ENCODE results near the gene PSMD13.
"Not testable (repeated sequence)": the region's sequence is repeated elsewhere in the genome, so short reads cannot be mapped to it uniquely, and the experiment has no call there.

PSMD13 gene

GRCh38 chr11:236774-237767 lies at the start of gene PSMD13:
PSMD13 (plus strand) TSS chr11:236976; CDS start chr11:237050, 74 bp downstream.
- peak; percentile 90 for DNase-seq (ENCODE audit: extremely low spot score)
- TF ChIP-seq, protein P1, sequence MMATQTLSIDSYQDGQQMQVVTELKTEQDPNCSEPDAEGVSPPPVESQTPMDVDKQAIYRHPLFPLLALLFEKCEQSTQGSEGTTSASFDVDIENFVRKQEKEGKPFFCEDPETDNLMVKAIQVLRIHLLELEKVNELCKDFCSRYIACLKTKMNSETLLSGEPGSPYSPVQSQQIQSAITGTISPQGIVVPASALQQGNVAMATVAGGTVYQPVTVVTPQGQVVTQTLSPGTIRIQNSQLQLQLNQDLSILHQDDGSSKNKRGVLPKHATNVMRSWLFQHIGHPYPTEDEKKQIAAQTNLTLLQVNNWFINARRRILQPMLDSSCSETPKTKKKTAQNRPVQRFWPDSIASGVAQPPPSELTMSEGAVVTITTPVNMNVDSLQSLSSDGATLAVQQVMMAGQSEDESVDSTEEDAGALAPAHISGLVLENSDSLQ (IDR thresholded peaks at IDR 0.05), result 0 out of 2 replicates have a peak, but pooled peaks have one; percentile 10
- TF ChIP-seq BHLHE40 (IDR thresholded peaks at IDR 0.05; ENCODE audit: borderline replicate concordance) (no peak), L3MBTL2 (conservative IDR thresholded peaks at IDR 0.05) (peak; percentile 82), FOXM1 (IDR thresholded peaks at IDR 0.05; ENCODE audit: borderline replicate concordance) (no peak)
- ChIA-PET POLR2A (interaction anchor here (0.6 to 2.8 kb wide), 6 partner anchors 12 to 213 kb away, joined by 3 to 14 read pairs (median 3); partner anchors contain the start of genes BET1L, PTDSS2 and RIC8A), CTCF (interaction anchor here (0.9 kb wide), 1 partner anchor 12 kb away, joined by 3 read pairs; no protein-coding TSS in a partner anchor)

GRCh38 chr11:189200-189783 lies 47.5 kb upstream of the PSMD13 start:
- CTCF ChIA-PET; DNase-seq (ENCODE audit: extremely low spot score); POLR2A ChIA-PET: not testable (repeated sequence)

DNA sequence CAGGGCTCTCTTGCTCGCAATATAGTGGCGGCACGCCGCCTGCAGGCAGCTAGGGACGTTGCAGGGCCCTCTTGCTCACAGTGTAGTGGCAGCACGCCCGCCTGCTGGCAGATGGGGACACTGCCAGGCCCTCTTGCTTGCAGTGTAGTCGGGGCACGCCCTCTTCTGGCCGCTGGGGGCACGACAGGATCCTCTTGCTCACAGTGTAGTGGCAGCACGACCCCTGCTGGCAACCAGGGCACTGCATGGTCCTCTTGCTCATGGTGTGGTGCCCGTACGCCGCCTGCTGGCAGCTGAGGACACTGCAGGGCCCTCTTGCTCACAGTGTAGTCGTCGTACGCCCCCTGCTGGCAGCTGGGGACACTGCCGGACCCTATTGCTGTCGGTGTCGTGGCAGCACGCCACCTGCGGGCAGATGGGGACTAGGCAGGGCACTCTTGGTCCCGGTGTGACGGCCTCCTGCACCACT lies 46.9 kb upstream of the PSMD13 start:
- CTCF ChIA-PET; DNase-seq (ENCODE audit: extremely low spot score); POLR2A ChIA-PET: not testable (repeated sequence)

- DNase-seq (ENCODE audit: extremely low spot score); CTCF ChIA-PET; POLR2A ChIA-PET: not testable (repeated sequence)
These were observed 46.2 kb upstream of the PSMD13 start for GRCh38 chr11:190546-190945.

GRCh38 chr11:191490-192478 lies 45.0 kb upstream of the PSMD13 start:
- CTCF ChIA-PET; DNase-seq (ENCODE audit: extremely low spot score); POLR2A ChIA-PET: not testable (repeated sequence)

DNA sequence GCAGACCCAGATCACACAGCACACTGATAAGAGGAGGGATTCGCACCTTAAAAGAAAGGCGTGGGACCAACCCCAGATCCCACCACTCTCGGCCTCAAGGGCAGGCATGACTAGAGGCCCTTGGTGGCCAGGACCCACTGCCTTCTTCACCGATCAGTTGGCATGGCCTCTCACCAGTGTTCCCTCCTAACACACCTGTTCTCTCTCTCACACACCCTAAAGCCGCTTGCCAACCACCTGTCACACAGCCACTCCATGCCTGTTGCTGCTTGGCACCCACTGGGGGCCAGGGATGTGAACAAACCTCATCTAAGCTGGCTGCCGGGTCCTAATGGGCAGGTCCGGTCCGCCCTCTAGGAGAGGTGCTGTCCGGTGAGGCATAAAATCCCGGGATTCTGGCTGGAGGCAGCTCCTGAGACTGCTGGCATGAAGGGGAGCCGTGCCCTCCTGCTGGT lies 44.1 kb upstream of the PSMD13 start, which contains the start of gene SCGB1C1:
TSS of gene SCGB1C1 (plus strand) at position 405 of the 455 bp plus-strand sequence. CDS start at position 427, 22 bp downstream.
- CTCF ChIA-PET; POLR2A ChIA-PET; DNase-seq (ENCODE audit: extremely low spot score): not testable (repeated sequence)

DNA sequence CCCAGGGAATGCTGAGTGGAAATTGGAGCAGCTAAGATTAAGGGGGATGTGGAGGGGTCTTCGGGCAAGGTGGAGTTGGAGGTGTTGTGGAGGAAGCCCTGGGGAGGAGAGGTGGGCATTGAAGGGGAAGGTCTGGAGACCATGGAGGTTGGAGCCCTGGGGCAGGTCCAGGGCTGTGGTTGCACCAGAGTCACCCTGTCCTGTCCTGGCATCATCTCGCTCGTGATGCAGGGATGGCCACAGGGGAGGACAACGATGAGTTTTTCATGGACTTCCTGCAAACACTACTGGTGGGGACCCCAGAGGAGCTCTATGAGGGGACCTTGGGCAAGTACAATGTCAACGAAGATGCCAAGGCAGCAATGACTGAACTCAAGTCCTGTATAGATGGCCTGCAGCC lies 43.3 kb upstream of the PSMD13 start:
- POLR2A ChIA-PET; CTCF ChIA-PET; DNase-seq (ENCODE audit: extremely low spot score): not testable (repeated sequence)

DNA sequence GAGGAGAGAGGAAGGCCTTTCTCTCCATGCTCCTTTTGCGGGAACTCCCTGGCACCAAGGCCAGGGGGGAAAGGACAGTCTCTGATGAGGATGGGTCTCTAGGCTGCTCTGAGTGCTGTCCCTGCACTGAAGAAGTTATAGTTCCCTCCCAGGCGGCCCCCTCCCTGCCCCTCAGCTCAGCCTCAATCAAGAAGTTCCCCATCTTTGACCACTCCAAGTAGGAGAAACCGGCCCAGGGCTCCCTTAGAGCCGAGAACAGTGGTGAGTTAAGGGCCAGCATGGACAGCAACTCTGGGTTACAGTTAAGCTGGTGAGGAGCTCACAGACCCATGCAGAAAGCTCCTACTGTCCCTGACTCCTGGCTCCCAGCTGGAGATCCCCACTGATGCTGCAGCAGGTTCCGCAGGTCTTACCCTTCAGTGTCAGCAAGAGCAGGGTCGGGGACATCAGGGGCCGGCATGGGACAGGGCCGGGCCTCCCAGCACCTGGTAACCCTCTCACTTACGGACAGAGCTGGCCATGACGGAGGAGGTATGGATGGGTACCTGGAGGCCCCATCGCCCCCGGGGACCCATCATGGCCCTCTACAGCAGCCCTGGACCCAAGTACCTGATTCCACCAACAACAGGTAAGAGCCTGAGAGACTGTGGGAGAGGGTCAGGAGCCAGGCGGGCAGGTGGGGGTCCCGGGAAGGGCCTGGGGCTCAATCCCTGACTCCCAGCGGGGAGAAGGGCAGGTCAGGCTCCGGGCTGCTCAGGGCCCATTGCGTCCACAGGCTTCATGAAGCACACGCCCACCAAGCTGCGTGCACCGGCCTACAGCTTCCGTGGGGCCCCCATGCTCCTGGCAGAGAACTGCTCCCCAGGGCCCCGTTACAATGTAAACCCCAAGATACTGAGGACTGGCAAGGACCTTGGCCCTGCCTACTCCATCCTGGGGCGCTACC lies 39.7 kb upstream of the PSMD13 start:
- DNase-seq (ENCODE audit: extremely low spot score), result no peak
- TF ChIP-seq BHLHE40 (IDR thresholded peaks at IDR 0.05; ENCODE audit: borderline replicate concordance), result no peak
- TF ChIP-seq FOXM1 (IDR thresholded peaks at IDR 0.05; ENCODE audit: borderline replicate concordance), result no peak
- TF ChIP-seq SP1 (IDR thresholded peaks at IDR 0.05), result no peak
- TF ChIP-seq LEF1 (IDR thresholded peaks at IDR 0.05; ENCODE audit: borderline replicate concordance), result no peak
- no peak for TF ChIP-seq ARNT (IDR thresholded peaks at IDR 0.05)
- no peak for TF ChIP-seq TARDBP (IDR thresholded peaks at IDR 0.05)
- no peak for TF ChIP-seq SUZ12 (IDR thresholded peaks at IDR 0.05)
- TF ChIP-seq L3MBTL2 (conservative IDR thresholded peaks at IDR 0.05), result no peak
- no peak for TF ChIP-seq FOXA1 (IDR thresholded peaks at IDR 0.05)
- no peak for TF ChIP-seq CTBP1 (IDR thresholded peaks at IDR 0.05; ENCODE audit: borderline replicate concordance)
- TF ChIP-seq ELF4 (IDR thresholded peaks at IDR 0.05), result no peak
- TF ChIP-seq HDGF (IDR thresholded peaks at IDR 0.05; ENCODE audit: borderline replicate concordance), result no peak
- no peak for TF ChIP-seq FOXK2 (IDR thresholded peaks at IDR 0.05)
- TF ChIP-seq NFRKB (IDR thresholded peaks at IDR 0.05), result no peak
- TF ChIP-seq, protein P1 (IDR thresholded peaks at IDR 0.05), result no peak
- CTCF ChIA-PET, result no interaction called here
- POLR2A ChIA-PET, result interaction anchor here (1.1 kb wide), 1 partner anchor 10 kb away, joined by 3 read pairs; the partner anchor contains the start of genes BET1L and RIC8A

Measured in HEK293T (cell line).